Heart right ventricle (tissue), 16 donors: ENCODE results near the gene TOMM70. TPM values are rescaled to one million over a fixed set of nuclear protein-coding genes. Genes with fewer than 3 reads are reported as not detected.
A peak's percentile ranks its signal among the peaks of the same experiment; 100 is the strongest.
"Not testable (repeated sequence)": the region's sequence is repeated elsewhere in the genome, so short reads cannot be mapped to it uniquely, and the experiment has no call there.

Experiments
- ATAC-seq, 8 donors: fragments of 200-7000 bp; cut with Tn5 transposase; one replicate each; pipeline ENCODE4 v1.9.1; 2020; ENCODE audit warnings: mild to moderate bottlenecking in 8 of 8, moderate library complexity in 8 of 8, moderate number of reproducible peaks in 1 of 8
- DNase-seq, 2 donors: peaks; one replicate each; pipeline ENCODE4 v3.0.0-alpha.2; 2020
- H3K27ac ChIP-seq, 10 donors: fragments of 200-600 bp; sonication (generic) in 2 of 10; one replicate each; pipeline versions ENCODE4 v1.5.0 to v1.8.0; 2020 to 2022; ENCODE audit warnings: mild to moderate bottlenecking in 3 of 10
- H3K27me3 ChIP-seq, 7 donors: fragments of 200-600 bp; one replicate each; pipeline ENCODE4 v1.8.0; 2021 to 2022; ENCODE audit warnings: mild to moderate bottlenecking in 2 of 7
- H3K36me3 ChIP-seq, 9 donors: fragments of 200-600 bp; sonication (generic) in 1 of 9; one replicate each; pipeline versions ENCODE4 v1.5.0 to v1.8.0; 2020 to 2022; ENCODE audit warnings: mild to moderate bottlenecking in 2 of 9
- H3K4me1 ChIP-seq, 9 donors: fragments of 200-600 bp; sonication (generic) in 1 of 9; one replicate each; pipeline versions ENCODE4 v1.5.0 to v1.8.0; 2020 to 2022; ENCODE audit warnings: mild to moderate bottlenecking in 4 of 9
- H3K4me3 ChIP-seq, 10 donors: fragments of 200-600 bp; sonication (generic) in 2 of 10; one replicate each; pipeline versions ENCODE4 v1.5.0 to v1.8.0; 2020 to 2022; ENCODE audit warnings: mild to moderate bottlenecking in 7 of 10, moderate library complexity in 2 of 10
- H3K9me3 ChIP-seq, 11 donors: fragments of 200-600 bp in 10 of 11; sonication (generic) in 2 of 11; one replicate each; pipeline versions ENCODE4 v1.5.0 to v1.8.0; 2013 to 2022; ENCODE audit warnings: mild to moderate bottlenecking in 2 of 11, control low read depth in 1 of 11, moderate library complexity in 1 of 11
- CTCF ChIP-seq, 9 donors: fragments of 200-600 bp; sonication (generic) in 2 of 9; IDR thresholded peaks; one replicate each; pipeline versions ENCODE4 v1.5.0 to v1.8.0; 2021 to 2022; ENCODE audit warnings: antibody characterized with exemption in 9 of 9, mild to moderate bottlenecking in 5 of 9, moderate library complexity in 1 of 9
- WGBS, 2 donors: extraction: QIAGEN DNeasy Blood & Tissue Kit; methylation state at CpG; one replicate each; pipeline ENCODE4 v1.1.7; 2013; ENCODE audit warnings: inconsistent platforms in 1 of 2; 5-methylcytosine and 5-hydroxymethylcytosine counted together
- intact Hi-C, 10 donors: fragments of 100-400 bp; cut with DNase I; formaldehyde crosslinking; loops; one replicate each; pipeline versions ENCODE4 v1.11.1 to v1.14.2; 2022
- polyA plus RNA-seq, 2 donors: library from polyadenylated mRNA; stranded (reverse); fragments of 200-250 nt; gene quantifications; one replicate each; pipeline ENCODE4 v1.2.3, GENCODE V29; 2013
- total RNA-seq, 10 donors: library from RNA; stranded (reverse); fragmentation: NEBNext Ultra II Directional in 3 of 10; extraction: Animal tissue kit (Norgen Biotek cat#: 25700) in 3 of 10; gene quantifications; one replicate each; pipeline versions ENCODE4 v1.2.1 to v1.2.4, GENCODE V29; 2021 to 2023
- donor health status: Arrhythmogenic right ventricular cardiomyopathy.
- donor health status: ischemic (EF 13 %, LVEDD 7.1; RV severe dilation, severe dysfunction).
- donor health status: healthy with polysubstance abuse.
- donor health status: DM: no; HTN: yes; CAD: no.
- donor health status: DM: no; HTN: no; CAD: no.
- donor health status: ischemic (EF 25% LVEDD 6.9; RV normal size, moderate dysfunction).
- donor health status: ischemic (EF 25% LVEDD 5.7; RV mildly dilated, moderate dysfunction).
- donor health status: healthy.
- donor health status: DM: yes; HTN: yes; CAD: no.
- donor health status: Ischemic cardiomyopathy.
- donor health status: ischemic (EF 35%, LVEDD 5.7; RV mildly dilated, moderate dysfunction).
- donor health status: nonischemic (EF 11% LVEDD 7.7; RV severe dilation, severe dysfunction).
- donor health status: DM: yes; HTN: yes; CAD: no.
- donor health status: PGD.
- donor health status: ischemic (EF 29% LVEDD 5.4; RV normal size, mild dysfunction).
- donor health status: nonischemic (EF 23%, LVEDD 6.1; RV moderate dilation, normal function).

Gene TOMM70
- total and polyA plus RNA-seq, 12 donors = 23.0 to 67.5 (median 57.9) TPM

GRCh38 chr3:100359035-100359434 lies 41.9 kb downstream of the TOMM70 start:
- Histone ChIP-seq H3K36me3 (peaks cover 0 to 99% (median 41%) of the 10 kb centered on the region in 9 donors), H3K27me3 (no peaks in the 10 kb centered on the region), H3K4me3 (no peak overlapping the region), H3K4me1 (no peaks in the 10 kb centered on the region), H3K27ac (no peak overlapping the region), H3K9me3 (peaks cover 0 to 13% (median 6%) of the 10 kb centered on the region in 11 donors)
- WGBS, 2 donors = 92% methylated on average over 3 of the region's 3 CpGs
- no peak for TF ChIP-seq CTCF (IDR thresholded peaks at IDR 0.05)
- ATAC-seq (no peak), DNase-seq (no peak)
- intact Hi-C loops = no loop called here

GRCh38 chr3:100358413-100358812 lies 42.5 kb downstream of the TOMM70 start:
- intact Hi-C loops = no loop called here
- no peak for DNase-seq
- no peaks in the 10 kb centered on the region for H3K27me3 ChIP-seq
- no peak for TF ChIP-seq CTCF (IDR thresholded peaks at IDR 0.05)
- peaks cover 0 to 99% (median 41%) of the 10 kb centered on the region in 9 donors for H3K36me3 ChIP-seq
- 92 to 95% methylated on average over 2 of the region's 2 CpGs for WGBS, 2 donors
- H3K4me3 ChIP-seq = no peak overlapping the region
- no peaks in the 10 kb centered on the region for H3K4me1 ChIP-seq
- H3K9me3 ChIP-seq = peaks cover 0 to 13% (median 6%) of the 10 kb centered on the region in 11 donors
- no peak overlapping the region for H3K27ac ChIP-seq
- no peak for ATAC-seq

- ATAC-seq (no peak), DNase-seq (no peak)
- H3K9me3 ChIP-seq = peaks cover 0 to 3% (median 0%) of the 10 kb centered on the region in 11 donors
- H3K27me3 ChIP-seq = no peaks in the 10 kb centered on the region
- TF ChIP-seq CTCF (IDR thresholded peaks at IDR 0.05) = no peak
- 94 to 98% methylated on average over 3 of the region's 3 CpGs for WGBS, 2 donors
- H3K36me3 ChIP-seq = peaks cover 0 to 91% (median 26%) of the 10 kb centered on the region in 9 donors
- no peak overlapping the region for H3K4me3 ChIP-seq
- intact Hi-C loops = no loop called here
- H3K4me1 ChIP-seq = no peaks in the 10 kb centered on the region
- no peak overlapping the region for H3K27ac ChIP-seq
Observed at GRCh38 chr3:100354850-100355249, 46.0 kb downstream of the TOMM70 start.

- H3K36me3 ChIP-seq = peaks cover 0 to 91% (median 35%) of the 10 kb centered on the region in 9 donors
- TF ChIP-seq CTCF (IDR thresholded peaks at IDR 0.05) = no peak
- no peaks in the 10 kb centered on the region for H3K27me3 ChIP-seq
- H3K27ac ChIP-seq = no peak overlapping the region
- H3K4me1 ChIP-seq = no peaks in the 10 kb centered on the region
- peak in 2 of 8 donors; percentile 39 to 42 for ATAC-seq
- intact Hi-C loops = no loop called here
- WGBS, 2 donors = 90 to 94% methylated on average over 10 of the region's 10 CpGs
- DNase-seq = no peak
- H3K4me3 ChIP-seq = no peak overlapping the region
- peaks cover 0 to 3% (median 0%) of the 10 kb centered on the region in 11 donors for H3K9me3 ChIP-seq
Observed at GRCh38 chr3:100352296-100353231, 48.3 kb downstream of the TOMM70 start.

GRCh38 chr3:100351770-100352169 lies 49.1 kb downstream of the TOMM70 start:
- H3K4me3 ChIP-seq, ATAC-seq, H3K27me3 ChIP-seq, H3K4me1 ChIP-seq, H3K27ac ChIP-seq, intact Hi-C loops, H3K9me3 ChIP-seq, DNase-seq: not testable (repeated sequence)
- peaks cover 0 to 91% (median 35%) of the 10 kb centered on the region in 9 donors for H3K36me3 ChIP-seq
- 80 to 100% methylated on average over 1 of the region's 2 CpGs for WGBS, 2 donors
